Islet precursor cell (in vitro differentiated cells): Measurements from ENCODE around the gene STIP1.

Experiments
- DNase-seq: peaks from one replicate; pipeline ENCODE4 v3.0.0-alpha.2; 2018

The STIP1 gene

DNA sequence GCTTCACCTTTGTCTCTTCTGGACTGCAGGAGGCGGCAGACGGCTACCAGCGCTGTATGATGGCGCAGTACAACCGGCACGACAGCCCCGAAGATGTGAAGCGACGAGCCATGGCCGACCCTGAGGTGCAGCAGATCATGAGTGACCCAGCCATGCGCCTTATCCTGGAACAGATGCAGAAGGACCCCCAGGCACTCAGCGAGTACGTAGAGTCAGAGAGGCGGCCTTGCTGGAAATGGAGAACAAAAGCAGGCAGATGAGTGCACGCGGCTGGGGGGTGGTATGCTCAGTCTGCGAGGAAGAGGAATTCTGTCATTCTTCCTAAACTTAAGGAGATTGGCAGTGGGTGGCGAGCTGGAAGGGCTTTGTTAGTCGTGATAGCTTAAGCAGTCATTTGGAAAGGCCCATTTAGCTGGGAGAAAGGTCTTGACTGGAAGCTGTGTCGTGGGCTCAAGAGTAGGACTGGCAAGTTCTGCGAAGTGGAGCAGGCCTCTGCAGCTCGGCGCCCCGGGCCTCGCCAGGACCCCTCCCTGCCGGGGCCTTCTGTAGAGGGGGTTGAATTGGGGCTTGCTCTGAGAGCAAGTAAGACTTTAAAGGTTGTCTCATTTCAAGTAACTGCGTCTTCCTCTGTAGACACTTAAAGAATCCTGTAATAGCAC lies 17.6 kb downstream of the STIP1 start:
- no peak for DNase-seq

DNA sequence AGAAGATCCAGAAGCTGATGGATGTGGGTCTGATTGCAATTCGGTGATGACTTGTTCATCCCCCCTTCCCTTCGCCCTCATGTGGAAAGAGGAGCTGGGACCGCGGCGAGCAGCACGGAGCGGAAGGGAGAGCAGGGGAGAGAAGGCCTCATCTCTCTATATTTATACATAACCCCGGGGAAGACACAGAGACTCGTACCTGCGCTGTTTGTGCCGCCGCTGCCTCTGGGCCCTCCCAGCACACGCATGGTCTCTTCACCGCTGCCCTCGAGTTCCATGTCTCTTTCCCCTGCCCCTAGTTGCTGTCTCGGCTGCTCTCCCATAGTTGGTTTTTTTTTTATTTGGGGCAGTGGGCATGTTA lies 18.1 kb downstream of the STIP1 start:
- no peak for DNase-seq

DNA sequence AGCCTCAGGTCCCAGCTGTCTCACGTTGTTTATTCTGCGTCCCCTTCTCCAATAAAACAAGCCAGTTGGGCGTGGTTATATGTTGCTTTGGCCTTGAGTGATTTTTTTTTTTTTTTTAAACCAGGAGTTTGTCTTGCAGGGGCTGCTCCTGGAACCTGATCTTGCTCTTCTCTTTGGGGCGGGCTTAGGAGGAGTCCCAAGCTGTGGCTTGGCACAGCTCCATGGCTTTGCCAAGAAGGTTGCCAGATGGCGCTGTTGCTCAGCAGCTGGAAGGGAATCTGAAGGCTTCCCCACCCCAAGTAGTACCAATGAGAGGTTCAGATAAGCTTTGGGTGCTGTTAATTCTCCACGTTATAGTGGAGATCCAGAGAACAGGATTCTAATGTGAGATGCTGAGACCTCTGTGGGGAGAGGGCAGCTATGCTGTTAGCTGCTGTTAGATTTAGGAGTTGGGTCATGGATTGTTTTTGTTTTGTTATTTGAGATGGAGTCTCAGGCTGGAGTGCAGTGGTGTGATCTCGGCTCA lies 18.6 kb downstream of the STIP1 start:
- peak; percentile 82 for DNase-seq

DNA sequence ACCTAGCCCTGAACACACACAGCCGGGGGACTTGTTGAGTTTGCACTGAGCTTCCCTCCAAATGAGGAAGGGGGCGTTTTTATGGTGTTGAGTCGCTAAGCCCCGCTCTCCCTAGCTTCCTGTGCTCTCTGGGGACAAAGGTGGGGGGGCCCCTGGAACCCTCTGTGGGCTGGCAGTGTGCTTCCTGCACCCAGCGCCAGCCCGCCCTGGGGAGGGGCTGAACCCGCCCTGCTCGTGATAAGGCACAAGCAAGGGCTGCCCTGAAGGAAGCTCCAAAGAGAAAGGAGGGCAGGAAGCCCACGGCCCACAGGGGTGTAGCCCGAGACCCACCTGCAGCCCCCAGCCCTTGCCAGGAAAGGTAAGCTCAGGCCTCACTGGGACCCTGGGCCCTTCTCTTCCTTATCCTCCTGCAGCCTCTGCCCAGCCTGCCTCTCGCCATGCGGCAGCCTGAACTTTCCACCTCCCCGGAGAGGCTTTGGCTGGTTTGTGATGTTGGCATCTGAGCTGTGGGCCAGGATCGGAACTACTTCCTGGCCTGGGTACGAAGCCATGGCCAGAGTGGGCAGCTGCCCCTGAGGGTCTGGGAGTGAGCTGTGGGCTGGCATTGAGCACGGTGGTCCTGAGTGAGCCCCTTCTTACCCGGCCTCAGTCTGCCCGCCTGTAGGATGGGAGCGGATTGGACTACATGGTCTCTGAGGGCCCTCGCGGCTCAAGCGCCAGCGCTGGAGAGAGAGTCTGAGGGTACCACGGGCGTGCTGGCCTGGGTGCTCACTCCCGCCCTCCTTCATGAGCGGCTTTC lies 20.7 kb downstream of the STIP1 start, which contains the start of gene FERMT3:
Gene FERMT3 (plus strand): TSS at position 265 of the 799 bp plus-strand sequence. CDS start 644 bp downstream, outside the sequence.
- no peak for DNase-seq

DNA sequence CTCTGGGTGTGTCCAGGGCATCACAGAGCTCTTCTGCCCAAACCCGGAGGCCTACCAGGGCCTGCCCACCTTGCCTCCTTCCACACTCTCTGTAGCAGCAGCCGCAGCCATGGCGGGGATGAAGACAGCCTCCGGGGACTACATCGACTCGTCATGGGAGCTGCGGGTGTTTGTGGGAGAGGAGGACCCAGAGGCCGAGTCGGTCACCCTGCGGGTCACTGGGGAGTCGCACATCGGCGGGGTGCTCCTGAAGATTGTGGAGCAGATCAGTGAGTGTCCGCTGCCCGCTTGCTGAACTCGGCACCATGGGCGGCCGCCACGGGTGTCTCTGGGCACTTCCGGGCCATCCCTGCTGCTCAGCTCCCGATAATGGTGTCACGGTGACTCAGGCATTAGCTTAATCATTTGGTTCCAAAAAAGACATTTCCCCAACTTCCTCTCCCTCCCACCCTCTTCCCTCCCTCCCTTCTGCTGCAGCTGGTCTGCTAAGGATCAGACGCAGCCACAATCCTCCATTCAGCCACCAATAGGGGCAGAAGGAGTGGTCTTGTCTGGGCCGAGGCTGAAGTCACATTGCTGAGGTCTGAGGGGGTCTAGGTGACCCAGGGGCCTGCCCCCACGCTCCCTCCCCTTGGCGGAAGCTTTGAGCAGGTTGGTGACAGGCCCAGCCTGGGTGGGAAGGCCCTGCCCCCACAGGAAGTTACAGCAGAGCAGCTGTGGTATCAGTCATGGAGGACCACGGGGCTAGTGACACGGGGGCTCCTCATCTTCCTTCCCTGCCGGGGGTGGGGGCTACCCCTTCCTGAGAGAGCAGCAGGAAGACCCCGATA lies 21.5 kb downstream of the STIP1 start:
- peak; percentile 78 for DNase-seq

DNA sequence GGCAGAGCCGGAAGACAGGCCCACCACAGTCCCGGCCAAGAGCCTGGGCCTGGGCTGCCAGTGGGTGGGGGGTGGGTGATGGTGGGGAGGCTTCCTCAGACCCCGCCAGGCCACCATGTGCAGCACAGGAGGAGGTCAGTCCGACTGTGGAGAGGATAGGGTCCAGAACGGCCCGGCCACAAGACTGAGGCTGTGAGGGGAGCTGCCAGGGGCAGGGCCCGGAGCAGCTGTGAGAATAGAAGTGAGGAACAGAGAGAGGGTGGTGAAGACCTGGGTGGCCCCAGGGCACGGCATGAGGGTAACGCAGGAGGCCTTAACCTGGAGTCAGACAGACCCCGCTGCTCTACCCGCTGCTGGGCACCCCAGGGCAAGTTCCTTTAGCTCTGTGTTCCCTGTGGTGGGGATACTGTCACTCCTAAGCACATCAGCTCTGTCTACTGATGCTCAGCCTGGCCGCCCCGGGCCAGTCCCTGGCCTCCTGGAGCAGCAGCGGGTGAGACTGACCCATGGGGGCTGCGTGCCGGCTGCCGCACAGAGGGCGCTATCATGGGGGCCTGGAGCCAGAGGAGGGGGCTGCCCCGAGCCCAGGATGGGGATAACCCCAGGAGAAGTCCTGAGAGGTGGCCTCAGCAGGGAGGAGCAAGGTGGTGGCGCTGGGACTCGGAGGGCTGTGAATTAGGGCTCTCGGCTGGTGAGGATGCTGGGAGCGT lies 22.3 kb downstream of the STIP1 start:
- DNase-seq = peak; percentile 52

DNA sequence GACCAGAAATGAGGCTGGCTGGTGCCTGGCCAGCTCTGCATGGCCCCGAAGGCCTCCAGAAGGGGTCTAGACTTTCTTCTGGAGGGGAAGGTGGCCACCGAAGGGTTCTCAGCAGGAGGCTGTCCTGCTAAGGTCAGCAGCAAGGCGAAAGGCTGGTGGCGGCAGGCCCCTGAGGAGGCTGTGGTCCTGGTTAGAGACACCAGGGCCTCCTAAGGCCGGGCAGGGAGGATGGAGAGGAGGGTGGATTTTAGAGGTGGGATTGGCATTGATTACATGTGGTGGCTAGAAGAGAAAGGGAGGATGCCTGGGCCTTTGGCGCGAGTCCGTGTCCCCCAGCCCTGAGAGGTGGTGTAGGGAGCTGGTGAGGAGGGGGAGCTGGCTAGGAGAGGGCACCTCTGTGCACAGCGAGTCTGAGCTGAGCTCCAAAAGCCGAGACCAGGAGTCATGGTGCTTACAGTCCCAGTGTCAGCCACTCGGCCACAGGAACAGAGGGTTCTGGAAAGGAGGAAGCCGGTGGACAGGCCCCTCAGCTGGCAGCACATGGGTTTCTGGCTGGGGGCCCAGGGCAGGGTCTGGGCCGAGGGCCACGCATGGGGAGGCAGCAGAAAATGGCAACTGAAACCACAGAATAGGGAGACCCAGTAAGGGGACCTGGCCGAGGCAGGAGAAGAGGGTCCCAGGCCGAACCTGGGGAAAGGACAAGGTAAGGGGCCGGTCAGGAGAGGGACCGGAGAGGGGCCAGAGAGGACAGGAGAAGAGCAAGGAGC lies 23.0 kb downstream of the STIP1 start:
- DNase-seq = peak; percentile 52

DNA sequence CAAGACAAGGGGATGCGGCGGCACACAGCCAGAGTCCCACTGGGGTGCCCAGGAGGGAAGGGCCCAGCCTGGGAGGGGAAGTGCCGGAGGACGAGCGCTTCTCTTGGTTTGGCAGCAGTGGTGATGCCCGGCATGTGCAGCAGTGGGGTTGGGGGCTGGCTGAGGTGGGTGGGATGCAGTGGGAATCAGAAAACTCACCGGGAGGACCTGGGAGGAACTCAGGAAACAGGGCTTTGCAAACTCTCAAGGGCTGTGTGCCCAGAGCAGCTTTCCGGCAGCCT lies 23.5 kb downstream of the STIP1 start:
- no peak for DNase-seq

DNA sequence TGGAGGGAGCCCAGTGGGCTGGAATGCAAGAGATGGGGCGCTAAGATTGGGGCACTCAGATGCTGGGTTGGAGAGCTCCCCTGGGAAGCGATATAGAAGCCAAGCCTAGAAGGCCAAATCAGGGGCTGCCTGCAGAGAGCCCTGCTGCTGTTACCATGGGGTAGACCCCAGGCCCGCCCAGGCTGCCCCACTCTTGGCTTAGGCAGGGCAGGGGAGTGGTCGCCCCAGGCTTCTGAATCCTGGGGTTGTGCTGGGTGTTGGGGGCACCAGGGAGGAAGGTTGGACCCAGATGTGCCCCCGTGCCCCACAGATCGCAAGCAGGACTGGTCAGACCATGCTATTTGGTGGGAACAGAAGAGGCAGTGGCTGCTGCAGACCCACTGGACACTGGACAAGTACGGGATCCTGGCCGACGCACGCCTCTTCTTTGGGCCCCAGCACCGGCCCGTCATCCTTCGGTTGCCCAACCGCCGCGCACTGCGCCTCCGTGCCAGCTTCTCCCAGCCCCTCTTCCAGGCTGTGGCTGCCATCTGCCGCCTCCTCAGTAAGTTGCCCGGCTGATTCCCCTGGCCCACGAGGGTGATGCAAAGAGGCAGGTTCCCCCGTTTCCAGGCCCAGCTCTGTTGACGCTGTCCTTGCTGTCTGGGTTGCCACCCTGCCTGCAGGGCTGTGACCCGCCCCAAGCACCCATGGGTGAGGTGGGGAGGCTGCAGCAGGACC lies 24.5 kb downstream of the STIP1 start:
- DNase-seq = no peak

DNA sequence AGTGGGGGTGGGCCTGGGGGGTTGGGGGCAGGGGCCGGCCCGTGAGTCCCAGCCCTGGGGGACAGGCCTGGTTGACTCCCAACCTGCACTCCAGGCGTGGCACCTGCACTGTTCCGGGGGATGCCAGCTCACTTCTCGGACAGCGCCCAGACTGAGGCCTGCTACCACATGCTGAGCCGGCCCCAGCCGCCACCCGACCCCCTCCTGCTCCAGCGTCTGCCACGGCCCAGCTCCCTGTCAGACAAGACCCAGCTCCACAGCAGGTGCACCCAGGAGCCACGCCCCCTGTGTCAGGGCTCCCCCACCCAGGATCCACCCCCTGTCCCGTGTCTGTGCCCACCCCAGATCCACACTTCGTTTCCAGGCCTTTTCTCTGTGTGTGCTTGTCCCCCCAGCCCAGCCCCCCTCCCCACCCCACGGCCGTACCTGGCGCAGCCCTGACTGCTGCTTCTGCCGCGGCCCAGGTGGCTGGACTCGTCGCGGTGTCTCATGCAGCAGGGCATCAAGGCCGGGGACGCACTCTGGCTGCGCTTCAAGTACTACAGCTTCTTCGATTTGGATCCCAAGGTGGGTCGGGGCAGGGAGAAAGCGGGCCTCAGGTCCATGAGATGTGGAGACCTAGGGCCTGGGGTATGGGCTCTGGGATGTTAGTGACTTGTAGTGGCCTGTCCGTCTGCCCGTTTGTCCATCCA lies 25.4 kb downstream of the STIP1 start:
- DNase-seq = no peak

DNA sequence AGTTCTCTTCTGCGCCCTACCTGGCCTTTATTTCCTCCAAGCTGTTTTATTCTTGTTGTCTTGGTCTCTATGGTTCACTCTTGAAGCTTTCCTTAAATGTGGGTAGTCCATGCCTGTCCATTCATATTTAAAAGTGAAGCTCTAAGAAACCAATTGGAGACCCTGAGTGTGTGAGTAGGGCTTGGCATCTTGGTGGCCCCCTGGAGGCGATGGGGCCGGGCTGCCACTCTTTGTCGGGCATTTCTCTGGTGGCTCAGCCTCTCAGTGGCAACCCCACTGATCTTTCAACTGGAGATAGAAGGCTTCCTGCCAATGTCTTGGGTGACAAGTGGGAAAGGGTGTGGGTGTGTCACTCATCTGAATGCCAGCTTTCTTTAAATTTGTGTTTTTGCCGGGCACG lies 30.9 kb downstream of the STIP1 start:
- DNase-seq = no peak

DNA sequence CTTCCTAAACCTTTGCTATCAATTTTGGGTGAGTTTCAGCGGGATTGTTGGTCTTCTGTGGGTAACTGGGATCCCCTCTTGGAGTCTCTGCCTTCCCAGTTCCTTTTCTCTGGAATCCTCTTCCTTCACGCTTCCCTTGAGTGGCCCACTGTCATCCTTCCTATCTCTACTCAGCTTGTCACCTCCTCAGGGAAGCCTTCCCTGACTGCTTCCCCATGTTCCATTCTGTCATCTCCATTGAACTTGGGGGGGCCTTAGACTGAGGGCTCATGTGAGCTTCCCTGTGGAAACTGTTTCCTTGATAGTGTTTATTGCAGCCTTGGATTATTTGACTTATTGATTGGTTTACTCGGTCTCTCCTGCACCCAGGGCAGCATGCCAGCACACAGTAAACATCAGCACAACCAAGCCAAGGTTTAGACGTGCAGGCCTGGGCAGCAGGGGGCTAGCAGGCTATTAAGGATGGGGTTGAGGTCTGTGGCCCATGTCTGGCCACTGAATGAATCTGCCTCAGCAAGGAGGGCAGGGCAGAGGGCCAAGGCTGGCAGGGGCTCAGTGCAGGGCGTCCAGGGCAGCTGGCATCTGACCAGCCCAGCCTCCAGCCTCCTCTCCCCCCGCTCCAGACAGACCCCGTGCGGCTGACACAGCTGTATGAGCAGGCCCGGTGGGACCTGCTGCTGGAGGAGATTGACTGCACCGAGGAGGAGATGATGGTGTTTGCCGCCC lies 32.8 kb downstream of the STIP1 start:
- DNase-seq = no peak

DNA sequence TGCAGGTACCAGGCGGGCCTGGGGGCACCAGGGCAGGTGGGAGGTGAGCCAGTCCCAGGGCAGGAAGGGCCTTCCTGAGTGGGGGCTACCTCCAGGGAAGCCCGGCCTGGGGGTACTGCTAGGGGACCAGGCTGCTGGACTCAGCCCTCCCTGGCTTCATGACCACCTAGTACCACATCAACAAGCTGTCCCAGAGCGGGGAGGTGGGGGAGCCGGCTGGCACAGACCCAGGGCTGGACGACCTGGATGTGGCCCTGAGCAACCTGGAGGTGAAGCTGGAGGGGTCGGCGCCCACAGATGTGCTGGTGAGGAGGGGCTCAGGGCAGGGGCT lies 33.3 kb downstream of the STIP1 start:
- no peak for DNase-seq

DNA sequence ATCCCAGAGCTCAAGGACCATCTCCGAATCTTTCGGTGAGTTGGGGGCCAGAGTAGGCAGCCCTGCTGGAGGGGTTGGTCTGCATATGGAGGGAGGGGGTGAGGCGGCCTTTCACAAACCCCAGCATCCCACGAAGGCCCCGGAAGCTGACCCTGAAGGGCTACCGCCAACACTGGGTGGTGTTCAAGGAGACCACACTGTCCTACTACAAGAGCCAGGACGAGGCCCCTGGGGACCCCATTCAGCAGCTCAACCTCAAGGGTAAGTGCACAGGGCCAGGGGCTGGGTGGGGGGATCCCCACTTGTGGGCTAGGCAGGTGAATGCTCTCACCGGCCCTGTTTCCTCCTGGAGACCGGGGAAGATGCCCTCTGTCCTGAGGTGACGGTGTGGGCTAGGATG lies 33.8 kb downstream of the STIP1 start:
- no peak for DNase-seq

DNA sequence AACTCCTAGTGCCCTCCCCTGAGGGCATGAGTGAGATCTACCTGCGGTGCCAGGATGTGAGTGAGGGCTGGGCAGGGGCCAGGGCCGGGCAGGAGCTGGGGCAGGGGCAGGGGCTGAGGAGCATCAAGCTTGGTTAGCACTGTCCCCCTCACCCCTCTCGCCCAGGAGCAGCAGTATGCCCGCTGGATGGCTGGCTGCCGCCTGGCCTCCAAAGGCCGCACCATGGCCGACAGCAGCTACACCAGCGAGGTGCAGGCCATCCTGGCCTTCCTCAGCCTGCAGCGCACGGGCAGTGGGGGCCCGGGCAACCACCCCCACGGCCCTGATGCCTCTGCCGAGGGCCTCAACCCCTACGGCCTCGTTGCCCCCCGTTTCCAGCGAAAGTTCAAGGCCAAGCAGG lies 34.3 kb downstream of the STIP1 start:
- no peak for DNase-seq

DNA sequence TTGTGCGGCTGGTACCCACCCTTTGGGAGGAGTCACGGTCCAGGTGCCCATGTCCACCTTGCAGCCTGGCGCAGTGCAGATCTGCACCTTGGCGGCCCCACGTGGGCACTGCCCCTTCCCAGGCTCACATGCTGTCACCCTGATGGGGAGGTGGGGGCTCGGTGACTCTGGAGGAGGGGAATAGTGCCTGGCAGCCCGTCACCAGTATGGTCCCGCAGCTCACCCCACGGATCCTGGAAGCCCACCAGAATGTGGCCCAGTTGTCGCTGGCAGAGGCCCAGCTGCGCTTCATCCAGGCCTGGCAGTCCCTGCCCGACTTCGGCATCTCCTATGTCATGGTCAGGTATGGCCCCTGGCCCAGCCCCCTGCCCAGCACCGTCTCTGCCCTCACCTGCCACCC lies 34.8 kb downstream of the STIP1 start:
- no peak for DNase-seq

DNA sequence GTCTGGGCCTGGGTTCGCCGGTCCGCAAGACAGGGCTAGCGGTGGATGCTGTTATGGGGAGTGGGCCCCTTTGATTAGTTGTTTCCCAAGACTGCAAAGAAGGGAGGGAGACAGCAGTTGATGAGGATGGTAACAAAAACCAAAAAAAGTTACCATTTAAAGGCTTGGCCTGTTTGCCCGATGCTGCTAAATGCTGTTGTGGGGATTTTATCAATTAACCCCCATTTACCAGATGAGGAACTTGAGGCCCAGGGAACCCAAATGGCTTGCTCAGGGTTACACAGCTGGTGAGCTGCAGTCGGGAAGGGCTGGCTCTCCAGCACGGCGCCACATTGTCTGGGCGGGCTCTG lies 36.7 kb downstream of the STIP1 start:
- DNase-seq = no peak

DNA sequence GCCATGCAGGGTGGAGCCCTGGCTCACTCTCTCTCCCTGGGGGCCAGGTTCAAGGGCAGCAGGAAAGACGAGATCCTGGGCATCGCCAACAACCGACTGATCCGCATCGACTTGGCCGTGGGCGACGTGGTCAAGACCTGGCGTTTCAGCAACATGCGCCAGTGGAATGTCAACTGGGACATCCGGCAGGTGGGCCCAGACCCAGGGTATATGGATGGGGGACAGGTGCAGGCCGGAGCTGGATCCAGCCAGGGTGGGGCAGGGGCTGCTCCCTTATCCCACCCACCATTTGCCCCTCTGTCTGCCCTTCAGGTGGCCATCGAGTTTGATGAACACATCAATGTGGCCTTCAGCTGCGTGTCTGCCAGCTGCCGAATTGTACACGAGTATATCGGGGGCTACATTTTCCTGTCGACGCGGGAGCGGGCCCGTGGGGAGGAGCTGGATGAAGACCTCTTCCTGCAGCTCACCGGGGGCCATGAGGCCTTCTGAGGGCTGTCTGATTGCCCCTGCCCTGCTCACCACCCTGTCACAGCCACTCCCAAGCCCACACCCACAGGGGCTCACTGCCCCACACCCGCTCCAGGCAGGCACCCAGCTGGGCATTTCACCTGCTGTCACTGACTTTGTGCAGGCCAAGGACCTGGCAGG lies 37.2 kb downstream of the STIP1 start:
- no peak for DNase-seq

DNA sequence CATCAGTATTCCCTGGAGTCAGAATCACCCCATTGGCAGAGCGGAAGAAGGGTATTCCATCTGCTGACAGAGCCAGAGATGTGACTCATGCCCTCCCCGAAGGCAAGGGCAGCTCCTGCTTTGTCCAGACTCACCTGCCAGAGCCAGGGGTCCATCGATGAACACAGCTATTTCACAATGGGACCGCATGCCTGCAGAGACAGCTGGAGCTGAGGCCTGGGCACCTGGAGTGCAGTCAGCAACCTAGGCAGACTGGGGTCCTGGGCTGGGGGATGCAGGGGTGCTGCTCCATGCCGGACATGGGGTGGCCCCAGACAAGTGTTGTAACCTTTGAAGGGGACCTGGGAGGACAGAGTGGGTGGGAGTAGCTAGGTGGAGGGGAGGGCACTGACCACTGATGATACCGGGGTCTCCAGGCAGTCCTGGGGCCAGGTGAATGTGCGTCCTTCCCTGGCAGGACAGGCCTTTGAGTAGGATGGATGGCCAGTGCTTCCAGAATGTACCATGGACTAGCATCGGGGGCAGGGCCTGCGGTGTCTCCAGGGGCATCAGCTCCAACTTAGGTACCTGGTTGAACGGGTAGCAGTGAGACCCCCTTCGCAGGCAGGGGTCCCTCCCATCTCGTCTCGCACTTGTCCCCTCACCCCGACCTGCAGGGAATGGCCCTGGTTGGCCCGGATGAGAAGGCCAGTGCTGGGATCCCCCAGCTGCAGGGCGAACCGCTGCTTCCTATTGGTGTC lies 38.4 kb downstream of the STIP1 start:
- no peak for DNase-seq
